Smooth muscle cell of the brain vasculature (primary cell): Measurements from ENCODE around the gene TCAF1.
"Not testable (repeated sequence)": the region's sequence is repeated elsewhere in the genome, so short reads cannot be mapped to it uniquely, and the experiment has no call there.

Experiments
- DNase-seq: peaks from one replicate; pipeline ENCODE4 v3.0.0-alpha.2; 2012; ENCODE audit warnings: low read depth, low spot score

The TCAF1 gene

GRCh38 chr7:143855443-143855842 is 46.5 kb downstream of the TCAF1 start:
- DNase-seq = not testable (repeated sequence)

GRCh38 chr7:143850682-143851081 is 51.3 kb downstream of the TCAF1 start:
- DNase-seq = peak; percentile 6

DNA sequence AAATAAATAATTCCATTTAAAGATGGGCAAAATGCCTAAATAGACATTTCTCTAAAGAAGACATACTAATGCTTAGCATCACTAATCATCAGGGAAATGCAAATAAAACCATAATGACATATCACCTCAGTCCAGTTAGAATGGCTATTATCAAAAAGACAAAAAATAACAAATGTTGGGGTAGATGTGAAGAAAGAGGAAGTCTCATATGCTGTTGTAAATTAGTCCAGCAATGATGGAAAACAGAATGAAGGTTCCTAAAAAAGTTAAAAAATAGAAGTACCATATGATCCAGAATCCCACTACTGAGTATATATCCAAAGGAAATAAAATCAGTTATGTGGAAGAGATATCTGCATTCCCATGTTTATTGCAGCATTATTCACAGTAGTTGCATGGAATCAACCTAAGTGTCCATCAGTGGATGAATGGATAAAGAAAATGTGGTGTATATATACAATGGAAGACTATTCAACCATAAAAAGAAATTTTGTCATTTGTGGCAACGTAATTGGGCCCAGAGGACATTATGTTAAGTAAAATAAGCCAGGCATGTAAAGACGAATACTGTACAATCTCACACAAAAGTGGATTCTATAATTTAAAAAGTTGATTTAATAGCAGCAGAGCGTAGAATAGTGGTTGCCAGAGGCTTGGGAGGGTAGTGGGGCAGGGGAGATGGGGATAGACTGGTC is 52.0 kb downstream of the TCAF1 start:
- DNase-seq = no peak

DNA sequence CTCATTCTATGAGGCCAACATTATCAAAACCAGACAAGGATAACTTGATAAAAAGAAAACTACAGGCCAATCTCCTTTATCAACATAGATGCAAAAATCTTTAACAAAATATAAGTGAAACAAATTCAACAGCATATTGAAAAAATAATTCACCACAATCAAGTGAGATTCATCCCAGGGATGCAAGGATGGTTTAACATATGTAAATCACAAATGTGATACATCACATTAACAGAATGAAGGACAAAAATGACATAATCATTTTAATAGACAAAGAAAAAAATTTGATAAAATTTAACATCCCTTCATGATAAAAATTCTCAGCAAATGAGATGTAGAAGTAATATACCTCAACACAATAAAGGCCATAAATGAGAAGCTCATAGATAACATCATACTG is 53.8 kb downstream of the TCAF1 start:
- no peak for DNase-seq

DNA sequence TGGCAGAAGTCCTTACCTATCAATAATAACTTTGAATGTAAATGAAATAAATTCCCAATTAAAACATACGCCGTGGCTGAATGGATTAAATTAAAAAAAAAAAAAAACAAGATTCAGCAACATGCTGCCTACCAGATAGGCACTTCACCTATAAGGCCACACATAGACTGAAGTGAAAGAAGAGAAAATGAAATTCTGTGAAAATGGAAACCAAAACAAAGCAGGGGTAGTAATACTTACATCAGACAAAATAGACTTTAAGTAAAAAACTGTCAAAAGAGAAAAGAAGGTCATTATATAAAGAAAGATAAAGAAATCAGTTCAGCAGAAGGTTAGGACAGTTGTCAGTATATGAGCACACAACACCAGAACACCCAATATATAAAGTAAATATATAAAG is 55.3 kb downstream of the TCAF1 start:
- DNase-seq = no peak

DNA sequence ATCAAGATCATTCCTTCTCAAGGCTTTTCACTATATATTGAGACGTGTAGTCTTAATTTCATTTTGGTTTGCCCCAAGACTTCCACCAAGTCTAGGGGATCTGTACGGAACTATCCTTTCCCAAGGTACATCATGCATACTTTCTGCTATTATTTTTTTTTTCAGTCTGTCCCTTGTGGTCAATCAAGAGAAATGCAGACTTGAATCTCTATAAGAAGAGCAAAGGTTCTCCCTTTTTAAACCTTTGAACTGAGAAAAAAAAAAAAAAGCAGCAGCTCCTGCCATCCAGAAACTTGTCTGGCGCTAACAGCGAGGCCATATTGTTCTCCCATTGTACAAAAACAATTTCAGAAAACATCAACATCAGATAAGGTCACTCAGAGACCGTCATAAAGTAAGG is 60.3 kb downstream of the TCAF1 start:
- DNase-seq = not testable (repeated sequence)

GRCh38 chr7:143840062-143840461 is 61.9 kb downstream of the TCAF1 start:
- DNase-seq = not testable (repeated sequence)

GRCh38 chr7:143837223-143837622 is 64.8 kb downstream of the TCAF1 start:
- not testable (repeated sequence) for DNase-seq

DNA sequence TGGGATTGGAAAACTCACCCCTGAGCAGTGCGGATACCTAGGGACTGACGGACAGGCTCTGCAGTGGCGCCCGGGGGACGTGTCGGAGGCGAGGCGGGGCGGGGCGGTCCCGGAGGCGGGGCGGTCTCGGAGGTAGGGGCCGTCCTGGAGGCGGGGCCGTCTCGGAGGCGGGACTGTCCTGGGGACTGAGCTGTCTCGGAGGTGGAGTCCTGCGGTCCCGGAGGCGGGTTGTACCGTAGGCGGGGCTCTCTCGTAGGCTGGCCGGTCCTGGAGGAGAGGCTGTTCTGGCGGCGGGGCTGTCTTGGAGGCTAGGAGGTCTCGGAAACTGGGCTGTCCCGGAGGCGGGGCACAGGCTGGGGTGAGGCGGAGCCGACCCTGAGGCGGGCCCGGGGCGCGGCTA is 65.4 kb downstream of the TCAF1 start:
- DNase-seq = not testable (repeated sequence)

GRCh38 chr7:143836088-143836487 is 65.9 kb downstream of the TCAF1 start:
- DNase-seq = not testable (repeated sequence)

GRCh38 chr7:143826578-143826977 is 75.4 kb downstream of the TCAF1 start:
- not testable (repeated sequence) for DNase-seq

DNA sequence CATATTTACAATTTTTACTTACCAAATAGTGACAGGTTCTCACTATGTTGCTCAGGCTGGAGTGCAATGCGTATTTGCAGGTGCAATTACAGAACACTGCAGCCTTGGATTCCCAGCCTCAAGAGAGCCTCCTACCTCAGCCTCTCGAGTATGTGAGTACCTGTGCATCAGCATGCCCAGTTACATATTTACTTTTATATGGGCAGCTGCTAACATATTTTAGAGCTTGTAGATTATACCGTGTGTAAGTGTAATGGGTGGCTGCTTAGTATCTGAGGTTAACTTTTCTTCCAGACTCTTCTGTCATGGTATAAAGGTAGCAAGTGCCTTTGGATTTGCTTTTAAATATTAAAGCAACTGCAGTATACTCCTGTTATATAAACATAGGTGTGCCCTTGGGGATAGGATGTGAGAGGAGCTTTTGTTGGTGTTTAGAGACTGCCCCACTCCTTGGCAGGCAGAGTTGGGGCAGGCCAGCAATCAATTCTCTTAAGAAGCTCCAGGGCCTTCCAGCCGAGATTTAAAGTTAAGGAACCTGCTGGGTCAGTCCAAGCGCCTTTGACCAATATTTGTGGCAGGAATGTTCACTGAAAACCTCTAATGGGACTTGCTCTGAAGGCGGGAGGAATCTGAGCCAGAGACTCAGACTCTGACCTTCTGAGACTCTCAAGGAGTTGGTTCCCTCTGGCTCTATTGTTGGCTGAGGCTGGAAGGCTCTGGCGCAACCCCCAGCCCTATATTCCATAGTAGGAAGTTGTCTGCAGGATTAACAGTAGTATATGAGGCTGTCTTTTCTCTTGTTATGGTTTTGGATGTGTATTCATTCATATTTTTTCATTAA is 77.5 kb downstream of the TCAF1 start:
- not testable (repeated sequence) for DNase-seq

- DNase-seq = not testable (repeated sequence)
Observed at GRCh38 chr7:143823634-143824294, 78.2 kb downstream of the TCAF1 start.

DNA sequence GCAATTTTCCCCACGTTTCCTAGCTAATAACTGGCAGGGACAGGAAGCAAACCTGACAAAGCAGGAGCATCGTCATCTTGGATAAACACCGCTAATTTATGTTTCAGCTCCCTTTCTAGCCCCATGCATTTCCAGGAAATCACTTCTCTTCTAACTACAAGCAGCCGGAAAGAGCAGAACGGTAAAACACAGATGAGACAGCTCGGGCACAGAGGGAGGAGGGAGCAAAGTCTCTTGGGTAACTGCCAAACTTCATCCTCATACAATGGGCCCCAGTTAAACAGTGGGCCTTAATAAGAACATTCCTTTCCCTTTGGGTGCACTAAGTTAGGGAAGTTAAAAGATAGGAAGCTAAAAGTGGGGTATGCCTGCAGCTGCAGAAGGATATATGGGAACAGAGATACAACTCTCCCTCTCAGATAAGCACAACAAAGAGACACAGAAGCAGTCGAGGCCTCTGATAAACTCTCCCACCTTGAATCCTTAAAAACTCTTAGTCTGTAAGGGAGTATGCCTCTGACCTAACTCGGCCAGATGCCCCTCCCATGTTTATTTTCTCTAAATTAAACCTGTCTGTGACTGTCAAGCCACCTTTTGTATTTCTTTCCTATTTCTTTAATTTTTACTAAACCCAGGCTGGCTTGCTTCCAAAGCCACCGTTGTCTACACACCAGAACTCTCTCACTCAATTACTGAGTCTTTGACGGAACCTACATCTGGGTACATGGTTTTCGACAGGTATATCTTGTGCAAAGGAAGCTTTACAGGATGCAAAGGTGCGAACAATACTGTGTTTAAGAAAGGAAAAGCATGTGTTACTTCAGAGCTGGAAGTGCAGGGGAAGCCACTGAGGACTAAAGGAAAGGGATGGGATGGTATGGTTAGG is 80.3 kb downstream of the TCAF1 start:
- DNase-seq = not testable (repeated sequence)

DNA sequence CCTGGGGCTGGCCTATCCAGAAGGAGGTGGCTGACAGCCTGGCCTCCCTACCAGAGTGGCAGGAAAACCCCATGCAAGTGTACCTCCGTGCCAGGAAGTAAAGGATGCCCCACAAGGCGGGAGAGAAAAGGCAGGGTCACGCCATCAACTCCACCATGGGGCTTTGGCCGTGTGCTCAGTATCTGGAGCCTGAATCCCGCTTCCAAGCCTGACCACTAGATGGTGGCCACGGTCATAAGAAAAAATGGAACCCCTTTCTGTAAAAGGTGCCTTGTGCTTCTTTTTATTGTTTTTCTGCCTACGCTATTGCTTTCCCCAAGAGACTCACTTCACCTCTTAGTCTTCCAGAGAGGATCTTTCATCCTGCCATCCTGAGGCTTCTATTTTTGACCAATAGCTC is 84.1 kb downstream of the TCAF1 start:
- not testable (repeated sequence) for DNase-seq

GRCh38 chr7:143816471-143817133 is 85.4 kb downstream of the TCAF1 start:
- DNase-seq = not testable (repeated sequence)

- not testable (repeated sequence) for DNase-seq
Observed at GRCh38 chr7:143810639-143811038, 91.3 kb downstream of the TCAF1 start.

- not testable (repeated sequence) for DNase-seq
Observed at GRCh38 chr7:143806664-143807071, 95.3 kb downstream of the TCAF1 start.
